Peyer's patch (tissue), 4 donors: ENCODE data around the gene REXO1.

ENCODE experiments used
- CTCF ChIP-seq, 6 experiments: fragments of 450-650 bp in 4 of 6; fragments of 200-600 bp in 2 of 6; sonication (generic) in 1 of 6; IDR thresholded peaks; one replicate each; pipeline ENCODE4 v1.5.1; 2017 to 2019; ENCODE audit warnings: antibody characterized with exemption in 6 of 6, mild to moderate bottlenecking in 3 of 6, moderate library complexity in 1 of 6
- POLR2A ChIP-seq, 2 donors: fragments of 450-650 bp; IDR thresholded peaks; one replicate each; pipeline ENCODE4 v1.5.1; 2017; ENCODE audit warnings: antibody characterized with exemption in 2 of 2, mild to moderate bottlenecking in 2 of 2, moderate library complexity in 2 of 2

- TF ChIP-seq CTCF (IDR thresholded peaks at IDR 0.05) (no peak), POLR2A (IDR thresholded peaks at IDR 0.05) (no peak)
These were observed 65.8 kb downstream of the REXO1 start for GRCh38 chr19:1782521-1782920.
